ENCODE measurements around the gene RELCH.
A peak's percentile ranks its signal among the peaks of the same experiment; 100 is the strongest.

- TF ChIP-seq CTCF (IDR thresholded peaks at IDR 0.05; ENCODE audit: insufficient read depth, low read depth, low read length) (no peak), EZH2 (IDR thresholded peaks at IDR 0.05; ENCODE audit: insufficient read depth, low read length) (peak; percentile 26)
Measured at GRCh38 chr18:62324181-62324828, 137.2 kb downstream of the RELCH start.

Data from astrocyte (in vitro differentiated cells and primary cell).